GM18507 (cell line): ENCODE results near the gene HAUS5.

ENCODE experiments used
- DNase-seq: peaks from one replicate; pipeline ENCODE4 v3.0.0; 2011; ENCODE audit warnings: low read depth; ENCODE audit not compliant: insufficient read length; ENCODE audit errors: extremely low spot score
- FAIRE-seq: peaks from 2 replicates; lab custom pipeline; 2011; peaks lifted over from hg19 to GRCh38; lab: Jason Lieb, UNC

HAUS5 gene

GRCh38 chr19:35665157-35665556, 52.6 kb downstream of the HAUS5 start:
- DNase-seq (no peak), FAIRE-seq (no peak)

GRCh38 chr19:35665604-35666003, 53.1 kb downstream of the HAUS5 start:
- DNase-seq (no peak), FAIRE-seq (no peak)

GRCh38 chr19:35666251-35666913, 53.8 kb downstream of the HAUS5 start, which contains the start of gene UPK1A:
Gene UPK1A, plus strand, starts transcription at chr19:35666517. Its CDS starts 296 bp downstream, at chr19:35666813.
- DNase-seq: no peak
- no peak for FAIRE-seq

GRCh38 chr19:35669566-35669965, 57.0 kb downstream of the HAUS5 start:
- FAIRE-seq: no peak
- DNase-seq: no peak

GRCh38 chr19:35669974-35670373, 57.4 kb downstream of the HAUS5 start:
- no peak for DNase-seq
- no peak for FAIRE-seq

GRCh38 chr19:35670686-35671085, 58.2 kb downstream of the HAUS5 start:
- DNase-seq (no peak), FAIRE-seq (no peak)

GRCh38 chr19:35671818-35672217, 59.3 kb downstream of the HAUS5 start:
- DNase-seq (no peak), FAIRE-seq (no peak)

GRCh38 chr19:35673121-35673804, 60.7 kb downstream of the HAUS5 start:
- FAIRE-seq (peak; percentile 80), DNase-seq (peak; percentile 32)
